ENCODE measurements around the gene ADAMTS6.

DNA sequence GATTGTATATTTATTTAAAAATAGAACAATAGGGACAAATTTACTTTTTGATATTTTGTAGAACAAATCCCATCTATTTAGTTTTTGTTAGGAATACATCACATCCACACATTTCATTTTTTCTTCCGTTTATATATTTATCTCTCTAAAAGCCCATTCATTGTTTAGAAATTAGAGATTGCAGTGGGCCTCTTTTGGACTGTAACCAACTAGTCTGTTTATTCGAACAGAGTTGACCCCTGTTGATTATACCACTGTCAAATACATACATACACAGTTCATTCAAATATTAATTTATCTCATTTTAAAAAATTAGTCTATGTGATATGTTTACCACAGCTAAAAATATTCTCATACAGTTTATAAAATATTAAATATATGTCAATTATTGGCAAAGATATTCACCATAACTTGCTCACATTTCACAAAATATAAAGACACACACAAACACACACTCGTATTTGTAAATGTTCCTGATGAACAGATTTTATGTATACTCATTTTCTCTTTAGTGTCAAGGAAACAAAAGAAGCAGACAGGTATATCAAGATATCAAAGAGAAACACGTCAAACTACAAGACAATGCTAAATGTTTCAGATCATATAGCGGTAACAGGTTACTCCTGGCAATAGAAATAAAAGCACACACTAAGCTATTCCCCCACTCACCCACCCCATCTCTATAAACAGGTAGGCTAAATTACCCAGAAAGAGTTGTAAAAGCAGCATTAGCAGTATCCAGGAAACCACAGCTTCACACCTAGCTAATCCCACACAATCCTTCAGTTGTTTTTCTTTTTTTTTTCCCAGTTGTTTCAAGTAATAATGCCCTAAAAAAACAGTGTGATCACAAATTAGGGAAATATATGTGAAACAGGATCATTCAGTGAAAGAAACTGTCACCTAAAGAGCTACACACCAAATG lies 283.9 kb downstream of the ADAMTS6 start:
- TF ChIP-seq, protein P1, sequence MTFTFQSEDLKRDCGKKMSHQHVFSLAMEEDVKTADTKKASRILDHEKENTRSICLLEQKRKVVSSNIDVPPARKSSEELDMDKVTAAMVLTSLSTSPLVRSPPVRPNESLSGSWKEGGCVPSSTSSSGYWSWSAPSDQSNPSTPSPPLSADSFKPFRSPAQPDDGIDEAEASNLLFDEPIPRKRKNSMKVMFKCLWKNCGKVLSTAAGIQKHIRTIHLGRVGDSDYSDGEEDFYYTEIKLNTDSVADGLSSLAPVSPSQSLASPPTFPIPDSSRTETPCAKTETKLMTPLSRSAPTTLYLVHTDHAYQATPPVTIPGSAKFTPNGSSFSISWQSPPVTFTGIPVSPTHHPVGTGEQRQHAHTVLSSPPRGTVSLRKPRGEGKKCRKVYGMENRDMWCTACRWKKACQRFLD (tag by site-specific recombination; IDR thresholded peaks at IDR 0.05) = no peak
- TF ChIP-seq ZNF830 (tag by site-specific recombination; IDR thresholded peaks at IDR 0.05; ENCODE audit: low read depth) = no peak
- no peak for TF ChIP-seq CTCF (tag by site-specific recombination; IDR thresholded peaks at IDR 0.05)
- no peak for TF ChIP-seq PRDM10 (tag by site-specific recombination; IDR thresholded peaks at IDR 0.05)
- TF ChIP-seq ZSCAN4 (tag by site-specific recombination; IDR thresholded peaks at IDR 0.05) = no peak
- no peak for TF ChIP-seq PRDM6 (tag by site-specific recombination; IDR thresholded peaks at IDR 0.05)
- TF ChIP-seq ZBTB7A (tag by site-specific recombination; IDR thresholded peaks at IDR 0.05; ENCODE audit: low read depth) = no peak
- 0 out of 2 replicates have a peak, but pooled peaks have one; percentile 30 for TF ChIP-seq ZNF398 (tag by site-specific recombination; IDR thresholded peaks at IDR 0.05)
- no peak for TF ChIP-seq ZXDB (tag by site-specific recombination; IDR thresholded peaks at IDR 0.05)
- TF ChIP-seq ZNF23 (tag by site-specific recombination; IDR thresholded peaks at IDR 0.05; ENCODE audit: borderline replicate concordance) = no peak
- TF ChIP-seq ZNF175 (tag by site-specific recombination; IDR thresholded peaks at IDR 0.05) = no peak

Data from HEK293 (cell line).